A673 (cell line): ENCODE data around the gene TH.

Source experiments
- EZH2 ChIP-seq: fragments of 200-600 bp; sonication (generic); IDR thresholded peaks from 2 replicates; pipeline ENCODE4 v1.6.1; 2017; ENCODE audit warnings: borderline replicate concordance, low read depth, mild to moderate bottlenecking, mixed read lengths, antibody characterized with exemption, low read length; ENCODE audit not compliant: poor library complexity, severe bottlenecking
- TF ChIP-seq, protein P1 (sequence below): fragments of 300-800, 200-600 bp; sonication (generic); conservative IDR thresholded peaks from 2 replicates; pipeline ENCODE4 v1.5.1; 2017; ENCODE audit warnings: low read depth, mild to moderate bottlenecking, antibody characterized with exemption, low read length, moderate library complexity, mixed read lengths

DNA sequence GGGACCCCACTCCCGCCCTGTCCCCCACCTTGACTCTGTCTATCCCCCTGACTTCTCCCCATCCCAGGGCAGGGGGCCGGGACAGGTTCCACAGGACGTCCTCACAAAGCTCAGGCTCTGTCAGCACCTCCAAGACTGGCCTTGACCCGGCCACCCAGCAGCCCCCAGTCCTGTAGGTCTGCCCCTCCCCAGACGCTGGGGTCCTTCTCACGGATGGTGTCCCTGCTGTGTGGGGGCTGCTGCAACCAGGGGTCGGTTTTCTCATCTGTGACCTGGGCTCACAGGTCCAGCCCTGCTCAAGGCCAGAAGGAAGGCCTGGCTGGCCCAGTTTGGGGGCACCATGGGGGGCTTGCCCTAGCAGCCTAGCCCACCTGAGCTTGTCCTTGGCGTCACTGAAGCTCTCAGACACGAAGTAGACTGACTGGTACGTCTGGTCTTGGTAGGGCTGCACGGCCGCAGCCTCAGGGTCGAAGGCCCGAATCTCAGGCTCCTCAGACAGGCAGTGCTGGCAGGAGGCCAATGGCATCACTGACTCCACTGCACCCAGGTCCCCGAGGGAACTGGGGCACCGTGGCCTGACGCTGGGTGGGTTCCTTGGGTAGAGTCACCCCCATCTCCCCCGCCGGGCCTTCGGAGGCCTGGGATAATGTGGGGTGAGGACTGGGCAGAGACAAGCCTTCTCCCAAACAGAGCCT lies 6.6 kb downstream of the TH start:
- no peak for TF ChIP-seq EZH2
- TF ChIP-seq, protein P1, sequence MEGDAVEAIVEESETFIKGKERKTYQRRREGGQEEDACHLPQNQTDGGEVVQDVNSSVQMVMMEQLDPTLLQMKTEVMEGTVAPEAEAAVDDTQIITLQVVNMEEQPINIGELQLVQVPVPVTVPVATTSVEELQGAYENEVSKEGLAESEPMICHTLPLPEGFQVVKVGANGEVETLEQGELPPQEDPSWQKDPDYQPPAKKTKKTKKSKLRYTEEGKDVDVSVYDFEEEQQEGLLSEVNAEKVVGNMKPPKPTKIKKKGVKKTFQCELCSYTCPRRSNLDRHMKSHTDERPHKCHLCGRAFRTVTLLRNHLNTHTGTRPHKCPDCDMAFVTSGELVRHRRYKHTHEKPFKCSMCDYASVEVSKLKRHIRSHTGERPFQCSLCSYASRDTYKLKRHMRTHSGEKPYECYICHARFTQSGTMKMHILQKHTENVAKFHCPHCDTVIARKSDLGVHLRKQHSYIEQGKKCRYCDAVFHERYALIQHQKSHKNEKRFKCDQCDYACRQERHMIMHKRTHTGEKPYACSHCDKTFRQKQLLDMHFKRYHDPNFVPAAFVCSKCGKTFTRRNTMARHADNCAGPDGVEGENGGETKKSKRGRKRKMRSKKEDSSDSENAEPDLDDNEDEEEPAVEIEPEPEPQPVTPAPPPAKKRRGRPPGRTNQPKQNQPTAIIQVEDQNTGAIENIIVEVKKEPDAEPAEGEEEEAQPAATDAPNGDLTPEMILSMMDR = no peak
